ENCODE data around the gene CTXN1.
"Not testable (repeated sequence)": the region's sequence is repeated elsewhere in the genome, so short reads cannot be mapped to it uniquely, and the experiment has no call there.

CTXN1 gene

DNA sequence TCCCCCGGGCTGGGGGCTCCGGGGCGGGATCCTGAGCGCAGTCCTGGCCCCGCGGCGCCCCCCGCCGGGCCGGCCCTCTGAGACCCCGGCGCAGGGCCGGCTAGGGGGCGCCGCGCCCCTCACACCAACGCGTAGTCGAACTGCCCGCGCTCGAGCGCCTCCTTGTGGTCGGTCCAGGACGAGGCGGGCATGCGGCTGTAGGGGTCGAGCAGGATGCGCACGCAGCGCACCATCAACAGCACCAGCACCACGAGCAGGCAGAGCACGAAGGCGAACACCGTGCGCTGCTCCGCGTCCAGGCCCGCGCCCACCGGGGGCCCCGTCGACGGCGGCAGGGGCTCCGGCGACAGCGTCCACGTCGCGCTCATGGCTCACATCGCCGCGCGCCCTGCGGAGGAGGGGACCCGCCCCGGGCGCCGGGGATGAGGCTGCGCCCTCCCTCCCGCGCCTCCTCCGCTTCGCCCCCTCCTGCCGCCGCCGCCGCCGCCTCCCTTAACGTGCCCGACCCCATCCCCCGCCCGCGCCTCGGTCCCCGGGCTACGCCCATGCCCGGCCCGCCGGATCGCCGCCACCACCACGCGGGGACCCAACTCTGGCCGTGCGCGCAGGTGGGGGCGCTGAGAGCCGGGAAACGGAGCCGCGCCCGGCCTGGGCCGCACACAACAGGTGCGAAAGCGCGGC lies 624 bp downstream of the CTXN1 start:
- DNase-seq (ENCODE audit: low read depth), result no peak

DNA sequence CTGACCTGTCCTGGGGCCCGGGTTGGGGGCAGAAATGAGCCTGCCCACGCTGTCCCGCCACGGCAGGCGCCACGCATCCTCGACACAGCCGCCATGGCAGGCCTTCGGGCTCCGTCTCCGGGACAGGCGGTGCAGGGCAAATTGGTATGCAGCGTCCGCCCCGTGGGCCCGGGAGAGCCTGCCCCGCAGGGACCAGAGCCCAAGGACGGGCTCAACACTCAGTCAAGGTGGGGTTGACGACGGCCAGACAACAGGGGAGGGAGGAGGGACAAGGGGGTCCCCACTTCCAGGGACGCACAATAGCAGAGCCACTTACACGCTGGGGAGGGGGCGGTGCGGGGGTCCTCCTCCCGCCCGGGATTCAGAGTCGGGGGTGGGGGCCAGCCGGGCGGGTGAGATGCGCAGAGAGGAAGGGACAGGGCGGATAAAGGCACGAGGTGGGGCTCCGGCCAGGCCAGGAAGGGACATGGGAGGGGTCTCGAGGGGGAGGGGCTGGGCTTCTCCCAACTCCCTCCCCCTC lies 1.2 kb downstream of the CTXN1 start:
- DNase-seq (ENCODE audit: low read depth), result no peak

DNA sequence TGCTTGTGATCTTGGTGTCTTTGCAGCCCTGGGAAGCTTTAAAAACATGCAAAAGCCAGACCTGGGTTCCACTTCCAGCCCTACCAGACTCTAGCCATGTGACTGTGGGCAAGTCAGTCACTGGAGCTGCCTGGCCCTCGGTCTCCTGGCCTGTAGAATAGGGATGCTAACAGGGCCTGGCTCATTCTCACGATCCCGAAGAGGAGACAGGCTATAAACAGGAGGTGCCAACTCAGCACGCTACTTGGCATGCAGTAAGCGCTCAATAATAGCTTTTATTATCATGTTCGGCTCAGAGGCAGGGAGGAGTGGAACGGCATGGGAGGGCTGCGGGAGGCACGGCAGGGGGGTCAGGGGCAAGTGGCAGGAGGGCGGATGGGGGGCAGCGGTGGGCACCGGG lies 1.7 kb downstream of the CTXN1 start:
- DNase-seq (ENCODE audit: low read depth), result no peak

DNA sequence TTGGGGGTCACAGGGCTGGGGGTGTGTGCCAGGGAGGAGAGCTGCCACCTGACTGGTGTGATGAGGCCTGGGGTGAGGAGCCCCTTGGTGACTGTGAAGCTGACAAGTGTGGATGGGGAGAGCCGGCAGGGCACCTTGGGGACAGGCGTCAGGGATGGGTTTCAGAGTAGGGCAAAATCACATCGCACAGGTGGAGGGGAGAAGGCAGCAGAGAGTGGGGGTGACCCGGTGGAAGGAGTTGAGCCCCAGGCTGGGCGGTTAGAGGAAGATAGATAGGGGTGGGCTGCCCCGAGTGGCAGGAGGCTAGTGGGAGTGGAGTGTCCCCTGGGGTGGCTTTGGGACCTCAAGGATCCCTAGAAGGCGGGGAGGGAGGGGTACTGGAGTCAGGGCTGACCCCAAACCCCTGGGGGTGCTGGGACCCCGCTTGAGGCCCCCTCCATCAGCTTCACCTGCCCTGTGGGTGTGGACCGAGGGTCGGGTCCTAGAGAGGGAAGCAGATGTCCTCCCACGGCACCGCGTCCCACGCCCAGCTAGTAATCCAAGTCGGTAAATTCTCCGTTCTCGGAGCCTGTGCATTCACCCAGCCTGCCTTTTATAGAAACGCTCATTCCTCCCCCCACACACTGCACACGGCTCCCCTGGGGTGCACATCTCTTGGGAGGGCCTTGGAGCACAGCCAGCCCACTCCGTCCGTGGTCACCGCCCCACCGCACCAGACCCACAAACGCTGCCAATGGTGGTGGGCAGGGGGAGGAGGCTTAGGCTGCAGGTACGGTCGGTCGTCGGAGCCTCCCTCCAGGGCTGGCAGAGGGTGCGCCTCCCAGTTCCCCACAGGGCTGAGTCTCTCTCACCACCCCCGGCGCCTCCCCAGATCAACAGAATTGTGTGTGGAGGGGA lies 2.4 kb downstream of the CTXN1 start:
- no peak for DNase-seq (ENCODE audit: low read depth)

DNA sequence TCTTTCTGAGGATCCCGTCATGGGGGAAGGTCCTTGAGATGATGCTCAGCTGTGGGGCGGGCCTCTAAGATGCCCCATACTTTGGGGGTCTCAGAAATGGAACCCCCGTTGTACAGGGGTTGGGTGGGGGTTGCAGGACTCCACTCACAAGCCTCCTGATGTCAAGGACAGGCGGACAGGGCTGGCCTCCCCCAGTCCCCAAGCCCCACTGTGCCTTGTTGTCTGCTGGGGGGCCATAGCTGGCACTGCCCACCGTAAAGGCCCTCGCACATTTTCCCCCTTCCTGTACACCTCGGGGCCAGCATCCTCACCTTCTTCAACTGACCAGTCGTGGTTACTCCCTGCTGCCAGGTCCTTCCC lies 3.1 kb downstream of the CTXN1 start:
- no peak for DNase-seq (ENCODE audit: low read depth)

DNA sequence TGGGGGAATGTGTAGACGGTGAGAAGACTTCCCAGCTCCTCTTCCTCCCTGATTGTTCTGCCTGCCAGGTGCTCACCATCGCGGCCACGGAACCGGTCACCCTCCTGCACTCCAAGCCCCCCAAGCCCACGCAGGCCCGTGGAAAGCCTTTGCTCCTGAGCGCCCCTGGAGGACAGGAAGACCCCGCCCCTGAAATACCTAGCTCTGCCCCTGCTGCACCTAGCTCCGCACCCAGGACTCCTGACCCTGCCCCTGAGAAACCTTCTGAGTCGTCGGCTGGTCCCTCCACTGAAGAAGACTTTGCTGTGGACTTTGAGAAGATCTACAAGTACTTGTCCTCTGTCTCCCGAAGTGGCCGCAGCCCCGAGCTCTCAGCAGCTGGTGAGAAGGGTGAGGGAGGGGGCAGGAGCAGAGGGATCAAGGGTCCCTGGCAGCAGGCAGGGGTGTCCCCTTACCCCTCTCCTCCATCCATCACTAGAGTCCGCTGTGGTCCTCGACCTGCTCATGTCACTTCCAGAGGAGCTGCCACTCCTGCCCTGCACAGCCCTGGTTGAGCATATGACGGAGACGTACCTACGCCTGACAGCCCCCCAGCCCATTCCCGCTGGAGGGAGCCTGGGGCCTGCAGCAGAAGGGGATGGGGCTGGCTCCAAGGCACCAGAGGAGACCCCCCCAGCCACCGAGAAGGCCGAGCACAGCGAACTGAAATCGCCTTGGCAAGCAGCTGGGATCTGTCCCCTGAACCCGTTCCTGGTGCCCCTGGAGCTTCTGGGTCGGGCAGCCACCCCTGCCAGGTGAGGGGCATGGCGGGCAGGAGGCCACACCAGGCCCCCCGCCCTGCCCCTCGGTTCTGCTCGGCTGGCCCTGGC lies 3.7 kb downstream of the CTXN1 start:
- DNase-seq (ENCODE audit: low read depth), result no peak

DNA sequence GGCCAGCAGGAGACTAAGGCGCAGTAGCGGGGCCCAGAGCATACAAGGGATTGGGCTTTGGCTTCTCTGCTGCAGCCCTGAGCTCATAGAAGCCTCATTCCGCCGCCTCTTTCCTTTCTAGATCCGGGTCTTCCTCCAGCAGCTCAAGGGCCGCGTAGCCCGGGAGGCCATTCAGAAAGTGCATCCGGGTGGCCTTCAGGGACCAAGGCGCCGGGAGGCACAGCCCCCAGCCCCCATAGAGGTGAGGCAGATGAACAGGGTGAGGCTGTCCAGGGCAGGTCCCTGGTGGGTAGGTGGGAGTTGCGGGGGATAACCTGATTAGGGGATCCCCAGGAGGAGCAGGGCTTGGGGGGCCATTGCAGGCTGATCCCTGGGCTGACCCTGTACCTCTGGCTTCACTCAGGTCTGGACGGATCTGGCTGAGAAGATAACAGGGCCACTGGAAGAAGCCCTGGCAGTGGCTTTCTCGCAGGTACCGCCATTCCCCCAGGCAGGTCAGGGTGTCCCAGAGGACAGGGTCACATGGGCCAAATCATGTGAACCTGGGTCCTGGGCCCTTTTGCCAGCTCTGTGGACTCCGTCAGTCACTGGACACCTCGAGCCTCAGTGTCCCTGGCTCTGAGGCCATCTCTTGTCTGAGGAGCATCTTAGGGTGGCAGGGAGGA lies 4.5 kb downstream of the CTXN1 start:
- DNase-seq (ENCODE audit: low read depth), result no peak

DNA sequence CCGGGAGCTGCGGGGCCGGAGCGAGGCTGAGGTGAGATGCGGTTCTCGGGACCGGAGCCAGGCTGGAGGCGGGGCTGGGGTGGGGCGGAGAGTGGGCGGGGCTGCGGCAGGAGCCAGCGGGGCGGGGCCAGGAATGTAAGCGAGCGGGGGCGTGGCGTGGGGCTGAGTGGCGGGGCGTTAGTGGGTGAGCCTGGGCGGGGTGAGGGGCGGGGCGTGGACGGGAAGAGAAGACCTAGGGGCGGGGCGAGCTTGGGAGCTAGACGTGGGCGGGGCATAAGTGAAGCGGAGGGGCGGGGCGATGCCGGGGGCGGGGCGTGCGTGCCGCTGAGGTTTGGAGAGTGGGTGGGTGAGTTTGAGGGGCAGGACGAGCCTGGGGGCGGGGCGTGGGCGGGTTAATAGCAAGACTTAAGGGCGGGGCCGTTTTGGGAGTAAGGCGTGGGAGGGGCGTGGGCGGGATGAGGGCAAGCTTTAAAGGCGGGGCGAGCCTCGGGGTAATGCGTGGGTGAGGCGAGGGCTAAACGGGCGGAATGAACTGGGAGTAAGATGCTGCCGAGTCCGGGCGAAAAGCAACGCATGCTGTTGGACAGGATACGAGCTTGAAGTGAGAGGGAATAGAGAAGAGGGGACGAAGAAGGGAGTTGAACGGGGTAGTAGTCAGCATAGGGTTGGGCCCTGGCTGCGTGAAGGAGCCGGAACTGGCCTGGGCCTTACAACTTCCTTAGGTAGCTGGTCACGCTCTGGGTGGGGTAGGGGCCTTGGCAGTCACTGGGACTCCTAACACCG lies 5.2 kb downstream of the CTXN1 start:
- peak; percentile 78 for DNase-seq (ENCODE audit: low read depth)

DNA sequence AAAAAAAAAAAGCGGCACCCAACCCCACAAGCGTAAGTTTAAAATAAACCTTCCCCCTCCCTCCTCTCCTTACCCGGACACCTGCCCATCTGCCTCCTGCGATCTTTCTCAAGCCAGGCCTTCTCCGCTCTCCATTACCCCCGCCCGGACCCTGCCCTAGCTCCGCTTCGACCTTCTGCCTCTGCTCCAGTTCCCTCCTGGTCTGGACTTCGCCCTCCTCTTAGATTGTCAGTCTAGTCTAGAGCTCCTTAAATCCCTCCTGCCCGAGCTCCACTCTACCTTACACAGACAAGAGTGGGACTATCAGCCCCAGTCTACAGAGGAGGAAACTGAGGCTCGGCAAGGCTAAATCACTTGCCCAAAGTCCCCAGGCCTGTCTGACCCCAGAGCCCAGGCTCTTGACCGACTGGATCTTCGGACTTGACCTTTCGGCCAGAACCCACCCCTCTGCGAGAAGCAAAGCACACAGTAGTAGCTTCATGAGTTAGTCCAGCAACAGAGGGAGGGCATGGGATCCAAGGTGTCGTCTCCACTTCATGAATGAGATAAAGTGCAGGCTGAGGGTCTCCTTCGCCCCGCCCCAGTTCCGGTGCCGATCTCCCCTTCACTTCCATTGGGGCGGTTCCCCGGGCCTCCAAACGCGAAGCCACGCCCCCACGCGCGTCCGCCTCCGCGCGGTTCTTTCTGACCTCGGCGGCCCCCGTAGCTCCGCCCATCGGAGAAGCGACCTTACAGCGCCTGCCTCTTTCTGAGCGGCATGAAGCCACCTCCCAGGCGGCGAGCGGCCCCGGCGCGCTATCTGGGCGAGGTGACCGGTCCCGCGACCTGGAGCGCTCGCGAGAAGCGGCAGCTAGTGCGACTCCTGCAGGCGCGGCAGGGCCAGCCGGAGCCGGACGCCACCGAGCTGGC lies 6.1 kb downstream of the CTXN1 start, which contains the start of gene SNAPC2:
SNAPC2 (plus strand) TSS at position 729 of the 909 bp plus-strand sequence; CDS start at position 758, 29 bp downstream.
- peak; percentile 55 for DNase-seq (ENCODE audit: low read depth)

DNA sequence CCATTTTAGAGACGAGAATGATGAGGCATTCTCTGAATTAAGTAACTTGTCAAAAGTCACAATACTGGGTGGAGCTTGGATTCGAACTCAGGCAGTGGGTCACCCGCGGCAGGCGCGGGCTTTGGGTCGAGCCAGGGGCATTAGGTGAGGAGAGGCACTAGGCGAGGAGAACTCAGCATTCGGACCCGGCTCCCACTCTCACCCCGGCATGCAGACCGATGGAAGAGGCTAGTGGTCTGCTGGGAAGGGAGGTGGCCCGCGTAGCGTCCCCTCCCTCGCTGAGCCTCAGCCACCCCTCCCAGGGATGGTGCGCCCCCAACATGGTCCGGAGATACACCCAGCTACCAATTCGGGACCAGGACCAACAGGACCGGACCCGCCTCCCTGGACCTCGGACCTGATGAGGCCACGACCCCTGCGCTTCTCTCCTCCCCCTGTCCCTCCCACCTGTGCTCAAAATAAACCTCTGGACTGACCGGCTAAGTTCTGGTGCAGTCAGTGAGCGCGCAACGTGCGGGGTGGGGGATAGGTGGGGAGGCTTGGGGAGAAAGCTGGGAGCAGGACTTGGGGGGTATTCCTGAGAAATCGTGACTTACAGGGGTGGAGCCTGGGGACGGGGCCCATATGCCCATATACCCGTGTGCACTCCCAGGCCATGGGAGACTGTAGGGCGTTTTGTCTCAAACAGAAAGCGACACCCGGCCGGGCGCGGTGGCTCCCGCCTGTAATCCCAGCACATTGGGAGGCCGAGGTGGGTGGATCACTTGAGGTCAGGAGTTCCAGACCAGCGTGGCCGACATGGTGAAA lies 7.1 kb downstream of the CTXN1 start:
- DNase-seq (ENCODE audit: low read depth), result no peak

DNA sequence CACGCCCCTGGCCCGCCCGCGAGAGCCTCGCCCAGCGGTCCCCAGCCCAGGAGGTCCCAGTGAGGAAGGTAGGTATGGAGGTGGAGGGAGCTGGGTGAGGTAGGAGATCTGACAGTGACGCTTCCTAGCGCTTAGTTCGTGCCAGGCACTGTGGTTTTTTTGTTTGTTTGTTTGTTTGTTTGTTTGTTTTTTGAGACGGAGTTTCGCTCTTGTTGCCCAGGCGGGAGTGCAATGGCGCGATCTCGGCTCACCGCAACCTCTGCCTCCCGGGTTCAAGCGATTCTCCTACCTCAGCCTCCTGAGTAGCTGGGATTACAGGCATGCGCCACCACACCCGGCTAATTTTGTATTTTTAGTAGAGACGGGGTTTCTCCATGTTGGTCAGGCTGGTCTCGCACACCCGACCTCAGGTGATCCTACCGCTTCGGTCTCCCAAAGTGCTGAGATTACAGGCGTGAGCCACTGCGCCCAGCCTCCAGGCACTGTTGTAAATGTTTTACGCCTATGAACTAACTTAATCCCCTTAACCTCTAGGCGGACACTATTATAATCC lies 7.8 kb downstream of the CTXN1 start:
- not testable (repeated sequence) for DNase-seq (ENCODE audit: low read depth)

DNA sequence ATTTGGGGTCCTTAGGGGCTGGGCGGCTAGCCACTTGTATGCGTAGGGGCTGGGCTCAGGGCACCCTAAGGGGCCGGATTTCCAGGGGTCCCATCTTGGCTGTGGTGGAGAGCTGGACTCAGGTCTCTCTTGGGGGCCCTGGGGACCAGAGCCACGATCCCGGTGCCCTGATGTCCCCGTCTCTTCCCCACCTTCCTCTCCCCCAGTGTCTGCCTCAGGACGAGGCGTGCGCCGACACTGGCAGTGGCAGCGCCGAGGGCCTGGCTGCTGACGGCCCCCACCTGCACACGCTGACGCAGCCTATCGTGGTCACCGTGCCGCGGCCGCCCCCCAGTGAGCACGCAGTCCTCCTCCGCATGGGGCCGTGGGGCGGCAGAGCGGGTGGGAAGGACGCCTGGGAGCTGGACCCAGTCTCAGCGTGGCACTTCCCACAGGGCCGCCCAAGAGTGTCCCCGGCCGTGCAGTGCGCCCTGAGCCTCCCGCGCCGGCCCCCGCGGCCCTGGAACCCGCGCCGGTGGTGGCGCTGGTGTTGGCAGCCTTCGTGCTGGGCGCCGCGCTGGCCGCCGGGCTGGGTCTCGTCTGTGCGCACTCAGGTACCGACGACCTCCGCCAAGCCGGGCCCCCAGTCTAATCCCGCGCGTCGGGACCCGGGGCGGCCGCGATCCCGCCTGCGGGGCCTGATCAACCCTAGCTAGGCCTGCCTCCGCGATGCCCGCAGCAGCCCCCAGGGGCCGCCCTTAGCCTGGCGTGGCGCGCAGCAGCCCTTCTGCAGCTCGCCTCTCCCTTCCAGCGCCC lies 8.5 kb downstream of the CTXN1 start:
- DNase-seq (ENCODE audit: low read depth), result no peak

DNA sequence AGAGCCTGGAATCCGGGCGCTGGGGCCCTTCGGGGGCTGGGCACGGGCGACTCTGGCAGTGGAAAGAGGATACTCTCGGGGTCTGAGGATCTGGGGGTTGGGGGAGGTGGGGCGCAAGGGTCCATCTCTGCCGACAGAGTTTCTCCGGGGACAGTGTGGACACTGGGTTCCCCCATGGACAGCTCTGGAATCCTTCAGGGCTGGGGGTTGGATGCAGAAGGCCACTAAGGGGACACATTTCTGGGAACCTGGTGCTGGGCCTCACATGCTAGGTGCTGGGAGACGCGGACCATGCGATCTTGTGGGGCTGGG lies 9.0 kb downstream of the CTXN1 start:
- DNase-seq (ENCODE audit: low read depth), result no peak

DNA sequence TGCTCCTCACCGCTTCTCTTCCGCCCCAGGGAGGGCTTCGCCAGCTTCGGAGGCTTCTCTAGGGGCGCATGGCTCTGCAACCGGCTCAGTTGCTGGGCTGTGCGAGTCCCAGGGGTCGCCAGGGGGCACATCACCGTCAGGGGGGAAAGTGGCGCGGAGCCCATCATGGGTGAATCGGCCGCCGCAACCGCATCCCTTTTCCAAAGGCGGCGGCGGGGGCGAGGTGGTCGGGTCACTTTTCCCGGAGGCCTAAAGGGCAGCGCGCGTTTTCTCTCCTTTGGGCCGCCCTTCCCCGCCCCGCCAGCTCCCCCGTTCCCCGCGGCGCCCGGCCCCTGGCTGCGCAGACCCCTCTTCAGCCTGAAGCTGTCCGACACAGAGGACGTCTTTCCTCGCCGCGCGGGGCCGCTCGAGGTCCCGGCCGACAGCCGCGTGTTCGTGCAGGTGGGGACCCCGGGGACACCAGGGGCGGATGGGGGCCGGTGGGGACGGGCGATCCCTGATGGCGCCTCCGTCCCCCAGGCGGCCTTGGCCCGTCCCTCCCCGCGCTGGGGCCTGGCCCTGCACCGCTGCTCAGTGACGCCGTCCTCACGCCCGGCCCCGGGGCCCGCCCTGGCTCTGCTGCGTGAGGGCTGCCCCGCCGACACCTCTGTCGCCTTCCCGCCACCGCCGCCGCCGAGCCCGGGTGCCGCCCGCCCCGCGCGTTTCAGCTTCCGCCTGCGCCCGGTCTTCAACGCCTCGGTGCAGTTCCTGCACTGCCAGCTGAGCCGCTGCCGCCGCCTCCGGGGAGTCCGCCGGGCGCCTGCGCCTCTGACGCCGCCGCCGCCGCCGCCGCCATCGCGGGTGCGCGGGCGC lies 9.6 kb downstream of the CTXN1 start:
- no peak for DNase-seq (ENCODE audit: low read depth)

DNA sequence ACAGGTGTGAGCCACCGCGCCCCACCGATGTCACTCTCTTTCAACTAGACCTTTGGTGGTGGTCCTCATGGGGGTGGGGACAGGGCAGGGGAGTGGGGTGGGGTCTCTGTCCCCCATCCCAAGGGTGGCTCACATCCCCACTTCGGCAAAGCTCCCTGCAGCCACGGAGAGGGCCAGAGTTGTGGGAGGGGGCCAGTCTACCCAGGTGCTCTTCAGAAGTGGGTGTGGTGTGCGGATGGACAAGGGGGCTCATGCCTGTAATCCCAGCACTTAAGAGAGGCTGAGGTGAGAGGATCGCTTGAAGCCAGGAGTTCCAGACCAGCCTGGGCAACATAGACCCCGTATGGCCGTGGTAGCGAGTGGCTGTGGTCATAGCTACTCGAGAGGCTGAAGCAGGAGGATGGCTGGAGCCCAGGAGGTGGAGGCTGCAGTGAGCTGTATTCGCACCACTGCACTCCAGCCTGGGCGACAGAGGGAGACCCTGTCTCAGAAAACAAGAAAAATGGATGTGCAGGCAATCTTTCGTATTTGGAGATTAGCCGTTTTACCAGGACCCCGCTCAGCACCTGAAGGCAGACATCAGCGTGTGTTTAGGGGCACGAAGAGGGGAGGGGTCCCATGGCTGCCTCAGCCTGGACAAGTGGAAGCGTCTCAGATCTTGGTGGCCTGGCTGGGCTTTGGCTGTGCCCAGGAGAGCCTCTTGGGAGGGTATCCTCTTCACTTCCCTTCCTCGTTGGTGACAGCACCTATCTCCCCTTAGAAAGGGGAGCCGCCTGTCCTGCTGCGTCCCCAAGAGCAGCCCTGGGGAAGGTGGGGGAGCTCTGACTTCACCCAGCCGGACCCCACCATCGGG lies 10.5 kb downstream of the CTXN1 start:
- no peak for DNase-seq (ENCODE audit: low read depth)

DNA sequence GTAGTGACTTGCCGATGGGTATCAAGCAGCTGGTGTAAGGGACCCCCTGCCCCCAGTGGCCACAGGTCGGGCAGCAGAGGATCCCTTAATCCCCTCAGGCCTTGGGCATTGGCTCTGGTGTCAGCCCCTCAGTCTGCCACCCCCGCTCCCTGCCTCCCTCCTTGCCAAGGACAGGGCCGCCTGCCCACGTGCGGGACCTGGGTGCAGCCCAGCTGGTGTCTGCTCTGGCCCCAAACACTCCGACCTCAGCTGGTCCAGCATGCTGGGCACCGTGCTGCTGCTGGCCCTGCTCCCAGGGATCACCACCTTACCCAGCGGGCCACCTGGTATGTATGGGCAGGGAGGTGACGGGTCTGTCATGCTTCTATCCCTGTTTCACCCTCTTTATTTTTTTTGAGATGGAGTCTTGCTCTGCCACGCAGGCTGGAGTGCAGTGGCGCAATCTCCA lies 11.3 kb downstream of the CTXN1 start, which contains the start of gene TGFBR3L:
TGFBR3L (plus strand) TSS at position 233 of the 448 bp plus-strand sequence.
- no peak for DNase-seq (ENCODE audit: low read depth)

Data from non-pigmented ciliary epithelial cell (primary cell).